Measurements from ENCODE around the gene EIF5A. TPM values are rescaled to one million over a fixed set of nuclear protein-coding genes. Genes with fewer than 3 reads are reported as not detected.
A peak's percentile ranks its signal among the peaks of the same experiment; 100 is the strongest.

Gene EIF5A
- total and polyA plus RNA-seq, 9 of the 15 experiments (the other 6 are each of a cell fraction or from before 2014, with no cell fraction given) = 22.9 to 1,163 (median 772) TPM

GRCh38 chr17:7351665-7352502, 44.5 kb downstream of the EIF5A start, which contains the start of gene KCTD11 (continued):
- TF ChIP-seq THAP12 (CRISPR knock-in tag; IDR thresholded peaks at IDR 0.05) (no peak), FOXK2 (conservative IDR thresholded peaks at IDR 0.05 in 1 of 2, IDR thresholded peaks at IDR 0.05 in 1 of 2; ENCODE audit: low read depth in 2 of 2) (no peak), L3MBTL2 (IDR thresholded peaks at IDR 0.05) (no peak), NFATC3 (IDR thresholded peaks at IDR 0.05) (no peak), ZNF408 (CRISPR knock-in tag; IDR thresholded peaks at IDR 0.05; ENCODE audit: low read depth) (no peak), CBX2 (IDR thresholded peaks at IDR 0.05; ENCODE audit: insufficient read depth, low read length, poor library complexity, severe bottlenecking) (no peak), ZBTB7A (IDR thresholded peaks at IDR 0.05; ENCODE audit: borderline replicate concordance, control insufficient read depth, low read depth, low read length) (peak; percentile 70), ZNF3 (CRISPR knock-in tag; IDR thresholded peaks at IDR 0.05) (no peak), SUPT5H (IDR thresholded peaks at IDR 0.05) (0 out of 2 replicates have a peak, but pooled peaks have one; percentile 35), FOXA3 (CRISPR knock-in tag; conservative IDR thresholded peaks at IDR 0.05 in 1 of 2, IDR thresholded peaks at IDR 0.05 in 1 of 2) (no peak), BRD9 (IDR thresholded peaks at IDR 0.05; ENCODE audit: low read depth, partially characterized antibody) (no peak), THRAP3 (IDR thresholded peaks at IDR 0.05; ENCODE audit: borderline replicate concordance) (no peak), SREBF2 (CRISPR knock-in tag; IDR thresholded peaks at IDR 0.05) (no peak), RBM22 (IDR thresholded peaks at IDR 0.05; ENCODE audit: low read depth, low read length, poor library complexity, severe bottlenecking) (no peak), MIER1 (IDR thresholded peaks at IDR 0.05; ENCODE audit: low read depth) (no peak), PKNOX1 (IDR thresholded peaks at IDR 0.05) (no peak), ZNF277 (CRISPR knock-in tag; IDR thresholded peaks at IDR 0.05; ENCODE audit: borderline replicate concordance) (no peak), MECOM (CRISPR knock-in tag; IDR thresholded peaks at IDR 0.05) (no peak), NKRF (IDR thresholded peaks at IDR 0.05; ENCODE audit: borderline replicate concordance) (no peak), RCOR1 (IDR thresholded peaks at IDR 0.05; ENCODE audit: borderline replicate concordance in 1 of 2, low read depth in 2 of 2, low read length in 2 of 2) (no peak), ZNF12 (CRISPR knock-in tag; IDR thresholded peaks at IDR 0.05) (no peak), PHTF2 (CRISPR knock-in tag; IDR thresholded peaks at IDR 0.05) (no peak)
